GM19324 (cell line): ENCODE measurements around the gene ZRANB1.
A peak's percentile ranks its signal among the peaks of the same experiment; 100 is the strongest.

Source experiments
- ATAC-seq: cut with Tn5 transposase; IDR thresholded peaks from one replicate; pipeline ENCODE4 v1.9.1; 2021; ENCODE audit warnings: mild to moderate bottlenecking, moderate library complexity; ENCODE audit not compliant: unreplicated experiment, low FRiP score

Gene ZRANB1

DNA sequence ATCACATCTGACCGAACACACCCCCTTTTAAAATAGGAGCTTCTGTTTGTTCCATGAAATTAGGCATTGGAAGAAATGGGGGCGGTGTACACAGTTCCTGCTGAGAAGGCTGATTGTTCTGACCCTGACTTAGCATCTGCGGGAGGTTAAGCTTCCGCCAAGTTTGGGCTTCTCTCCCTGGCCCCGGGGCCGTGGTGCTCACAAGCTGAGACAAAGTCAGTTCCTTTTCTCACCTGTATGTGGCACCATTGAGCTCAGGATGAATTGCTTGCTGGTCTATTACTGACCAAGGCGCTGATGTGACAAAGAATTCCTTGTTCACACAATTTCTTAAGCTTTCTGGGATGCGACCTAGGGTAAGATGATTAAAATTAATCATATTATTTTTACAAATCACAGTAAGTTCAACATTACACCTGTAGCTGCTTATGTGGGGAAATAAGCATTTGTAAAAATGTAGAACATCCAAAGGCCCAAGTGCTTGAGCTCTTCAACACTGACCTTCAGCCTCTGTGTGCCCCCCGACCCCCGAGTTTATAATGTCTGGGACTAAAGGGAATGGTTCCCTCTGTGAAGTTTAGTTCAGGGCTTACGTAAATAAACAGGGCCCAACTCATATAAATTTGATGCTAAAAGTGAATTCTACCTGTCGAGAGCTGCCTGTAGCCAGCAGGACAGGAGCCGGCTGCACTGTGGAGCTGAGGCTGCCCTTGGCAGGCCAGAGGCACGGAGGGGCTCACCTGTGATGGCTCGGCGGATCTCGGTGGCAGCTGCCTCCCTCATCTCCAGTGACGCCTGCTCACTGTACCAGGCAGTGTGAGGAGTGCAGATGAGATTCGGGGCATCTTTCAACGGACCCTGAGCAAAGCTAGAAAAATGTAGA lies 50.8 kb downstream of the ZRANB1 start:
- peak; percentile 64 for ATAC-seq

DNA sequence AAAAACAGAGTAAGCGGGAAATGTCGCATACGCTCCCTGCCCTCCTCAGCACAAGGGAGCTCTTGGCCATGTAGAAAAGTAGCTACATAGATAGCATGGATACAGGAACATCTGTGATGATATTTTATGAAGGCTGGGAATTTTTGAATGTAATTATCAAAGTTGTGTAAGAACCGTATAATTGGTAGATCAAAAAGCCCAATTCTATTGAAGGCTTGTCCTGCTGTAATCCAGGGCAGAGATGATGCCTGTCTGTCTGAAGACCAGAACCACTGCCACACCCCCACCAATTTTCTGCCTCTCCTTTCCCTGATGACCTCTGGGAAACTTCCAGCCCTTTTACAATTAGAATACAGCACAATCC lies 51.4 kb downstream of the ZRANB1 start:
- ATAC-seq: no peak

DNA sequence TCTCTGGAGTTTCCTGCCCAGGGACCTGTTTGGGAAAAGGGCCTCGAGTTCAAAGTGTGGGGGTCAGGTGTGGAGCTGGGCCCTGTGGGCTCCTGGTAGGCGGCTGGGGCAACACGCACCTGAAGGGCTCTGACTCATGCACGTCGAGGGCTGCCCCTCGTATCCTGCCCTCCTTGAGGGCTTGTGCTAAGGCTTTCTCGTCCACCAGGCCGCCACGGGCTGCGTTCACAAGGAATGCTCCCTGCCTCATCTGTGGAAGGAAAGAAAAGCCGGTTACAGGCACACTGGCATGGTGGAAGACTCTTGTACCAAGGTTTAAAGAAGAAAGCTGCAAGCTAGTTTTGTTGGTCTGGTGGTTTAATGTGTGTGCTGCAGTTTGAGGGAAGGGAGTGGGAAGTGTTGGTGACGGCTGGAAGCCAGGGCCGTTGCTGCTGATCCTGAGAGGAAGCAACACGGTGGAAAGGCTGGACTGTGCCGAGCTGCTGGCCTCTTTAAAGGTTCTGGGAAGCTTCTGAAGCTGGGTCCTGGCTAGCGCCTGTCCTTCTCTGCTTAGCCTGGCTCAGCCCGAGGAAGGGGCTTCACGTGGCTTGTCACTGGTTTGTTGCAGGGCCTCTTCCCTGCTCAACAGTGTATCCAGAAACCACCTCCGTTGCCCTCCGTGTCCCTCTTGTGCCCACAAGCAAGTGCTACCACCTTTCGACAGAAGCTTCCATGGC lies 52.0 kb downstream of the ZRANB1 start:
- ATAC-seq: no peak

DNA sequence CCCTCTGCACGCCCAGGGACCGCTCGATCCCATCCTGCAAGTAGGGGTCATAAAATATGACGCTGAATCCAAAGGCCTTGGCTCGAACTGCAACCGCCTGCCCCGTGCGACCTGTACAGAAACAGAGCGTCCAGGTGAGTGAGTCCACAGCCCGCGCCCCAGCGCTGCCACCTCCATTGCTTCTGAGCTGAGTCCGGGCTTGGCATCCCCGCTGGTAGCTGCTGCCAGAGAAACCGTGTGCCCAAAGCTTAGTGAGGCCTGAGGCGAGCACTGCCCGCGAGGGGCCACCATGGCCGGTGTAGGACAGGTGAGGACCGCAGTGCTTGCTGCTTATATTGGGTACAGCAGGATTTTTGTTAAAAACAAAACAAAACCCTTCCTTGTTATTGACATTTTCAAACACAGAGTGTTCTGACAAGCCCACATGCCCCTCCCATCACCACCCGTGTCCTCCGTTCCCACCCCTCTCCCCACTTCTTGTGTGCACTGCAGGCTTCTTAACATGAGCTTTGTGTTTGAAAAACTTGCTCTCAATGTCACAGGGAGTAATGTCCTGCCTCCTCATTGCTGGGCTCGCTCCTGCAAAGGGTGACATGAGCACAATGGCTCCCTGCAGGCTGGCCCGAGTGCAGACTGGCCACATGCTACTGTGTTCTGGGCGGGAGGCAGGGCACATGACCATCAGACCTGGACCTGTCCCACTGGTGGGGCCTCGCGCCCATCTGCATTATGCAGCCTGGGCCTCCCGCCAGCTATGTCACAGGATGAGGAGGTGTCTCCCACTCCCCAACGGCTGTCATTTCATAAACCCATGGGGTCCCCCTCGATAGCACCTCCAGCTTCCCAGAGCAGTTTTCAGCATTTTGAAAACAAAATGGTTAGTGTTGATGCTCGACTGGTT lies 52.9 kb downstream of the ZRANB1 start:
- no peak for ATAC-seq

DNA sequence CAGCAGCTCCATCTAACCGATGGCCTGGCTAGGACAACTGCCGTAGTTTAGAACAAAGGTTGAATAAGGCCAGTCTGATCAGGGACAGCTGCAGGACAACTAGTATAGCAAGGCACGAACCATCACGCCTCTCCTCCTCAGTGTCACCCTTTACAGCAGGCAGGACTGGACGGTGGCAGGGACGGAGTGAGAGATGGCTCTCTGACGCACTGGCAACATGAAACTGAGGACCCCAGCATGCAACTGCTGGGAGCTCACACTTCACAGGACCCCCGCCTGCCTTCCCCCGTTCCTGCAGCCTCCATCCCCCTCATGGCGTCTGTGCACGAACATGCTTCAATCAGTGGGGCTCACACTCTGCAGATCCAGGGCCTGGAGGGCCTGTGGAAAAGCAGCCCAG lies 53.7 kb downstream of the ZRANB1 start:
- no peak for ATAC-seq

DNA sequence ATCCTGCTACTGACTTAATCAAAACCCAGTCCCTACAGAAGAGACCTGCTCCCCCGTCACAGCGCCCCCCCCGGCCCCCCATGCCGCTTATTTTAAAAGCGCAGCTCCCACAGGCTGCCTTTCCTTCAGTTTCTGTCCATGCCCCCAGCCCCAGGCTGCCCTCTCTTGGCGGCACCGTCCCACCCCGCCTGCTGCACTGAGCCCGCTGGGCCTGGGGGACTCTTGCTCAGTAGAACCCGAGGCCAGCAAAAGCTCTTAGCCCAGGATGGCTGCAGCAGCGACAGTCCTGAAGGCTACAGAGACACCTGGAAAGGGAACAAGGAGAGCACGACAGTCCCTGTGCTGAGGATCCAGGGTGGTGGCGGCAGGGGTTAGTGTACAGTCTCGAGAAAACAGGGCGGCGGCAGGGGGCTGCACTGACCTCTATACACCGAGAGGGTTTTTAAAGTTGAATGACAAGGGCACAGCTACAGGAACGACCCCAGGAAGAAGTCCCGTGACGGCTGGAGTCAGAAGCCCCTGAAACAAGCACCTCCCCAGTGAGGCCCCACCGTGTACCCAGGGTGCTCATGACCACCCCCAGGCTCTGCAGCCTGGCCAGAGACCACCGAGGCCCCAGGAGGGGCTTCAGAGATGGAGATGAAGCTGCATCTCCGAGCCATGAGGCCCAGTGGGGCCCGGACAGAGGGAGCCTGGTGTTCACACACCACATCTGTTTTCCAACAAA lies 54.4 kb downstream of the ZRANB1 start:
- ATAC-seq: no peak

DNA sequence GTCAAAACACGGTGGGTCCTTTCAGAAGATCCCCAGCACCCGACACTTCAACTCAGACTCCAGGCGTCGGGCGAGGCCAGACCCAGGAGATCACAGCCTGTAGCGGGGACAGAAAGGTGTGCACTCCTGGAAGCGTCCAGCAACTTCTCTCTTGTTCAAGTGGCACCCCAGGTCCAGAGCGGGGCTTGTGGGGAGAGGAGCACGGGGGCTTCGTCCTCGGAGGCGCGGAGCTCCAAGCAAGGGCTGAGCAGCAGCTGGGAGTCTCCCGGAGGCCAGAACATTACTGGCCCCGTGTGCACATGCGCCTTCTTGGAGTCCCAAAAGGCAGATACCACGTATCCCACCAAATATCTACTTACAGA lies 54.9 kb downstream of the ZRANB1 start:
- ATAC-seq: no peak

DNA sequence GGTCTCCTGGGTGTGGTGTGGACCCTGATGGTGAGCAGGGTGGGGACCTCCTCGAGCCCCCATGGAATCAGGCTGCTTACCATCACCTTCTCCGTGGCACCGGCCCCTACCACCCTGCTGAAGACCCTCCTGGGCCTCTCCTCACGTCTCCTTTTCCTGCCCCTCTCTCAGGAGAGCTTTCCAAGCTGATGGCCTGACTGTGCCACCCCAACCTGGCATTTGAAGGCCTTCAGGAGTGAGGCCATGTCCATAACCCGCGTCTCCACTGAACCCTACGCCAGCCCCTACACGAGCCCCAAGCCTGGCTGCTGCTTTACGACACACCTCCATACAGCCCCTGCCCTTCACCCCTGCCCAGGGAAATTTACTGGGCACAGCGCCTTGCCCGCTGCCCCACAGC lies 55.4 kb downstream of the ZRANB1 start:
- no peak for ATAC-seq

DNA sequence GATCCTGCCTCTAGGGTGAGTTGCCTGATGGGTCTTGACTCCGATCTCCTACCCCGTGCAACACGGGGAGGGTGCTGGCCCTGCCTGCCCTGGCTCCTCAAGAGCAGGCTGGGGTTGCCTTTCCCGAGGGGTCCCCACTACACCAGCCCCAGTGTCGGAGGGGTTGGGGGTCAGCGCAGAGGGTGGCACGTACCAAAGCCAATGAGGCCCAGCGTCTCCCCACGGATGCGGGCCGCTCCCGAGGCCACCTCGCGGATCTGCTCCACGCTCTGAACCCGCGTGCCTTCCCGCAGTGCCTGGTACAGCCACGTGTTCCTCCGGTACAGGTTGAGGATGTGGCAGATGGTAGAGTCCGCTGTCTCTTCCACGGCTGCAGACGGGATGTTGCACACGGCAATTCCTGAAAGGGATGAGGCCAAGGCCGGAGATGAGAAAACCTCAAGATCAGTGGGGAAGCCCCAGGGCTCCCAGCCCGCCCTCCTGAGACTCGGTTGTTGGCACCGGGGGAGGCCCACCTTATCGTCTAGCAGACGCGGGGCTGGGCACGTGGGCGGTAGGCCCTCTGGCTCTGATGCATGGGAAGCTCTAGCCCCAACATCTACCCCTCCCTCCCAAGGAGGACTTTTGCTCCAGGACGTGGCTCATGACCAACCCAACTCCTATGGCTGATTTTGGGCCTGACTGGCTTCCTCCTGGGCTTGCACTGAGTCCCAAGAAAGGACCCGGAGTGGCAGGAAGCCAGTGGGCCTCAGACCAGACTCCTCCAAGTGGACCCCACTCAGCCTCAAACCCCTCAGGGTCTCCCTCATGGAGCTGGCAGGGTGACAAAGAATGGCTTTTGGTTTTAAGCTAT lies 56.1 kb downstream of the ZRANB1 start:
- no peak for ATAC-seq

DNA sequence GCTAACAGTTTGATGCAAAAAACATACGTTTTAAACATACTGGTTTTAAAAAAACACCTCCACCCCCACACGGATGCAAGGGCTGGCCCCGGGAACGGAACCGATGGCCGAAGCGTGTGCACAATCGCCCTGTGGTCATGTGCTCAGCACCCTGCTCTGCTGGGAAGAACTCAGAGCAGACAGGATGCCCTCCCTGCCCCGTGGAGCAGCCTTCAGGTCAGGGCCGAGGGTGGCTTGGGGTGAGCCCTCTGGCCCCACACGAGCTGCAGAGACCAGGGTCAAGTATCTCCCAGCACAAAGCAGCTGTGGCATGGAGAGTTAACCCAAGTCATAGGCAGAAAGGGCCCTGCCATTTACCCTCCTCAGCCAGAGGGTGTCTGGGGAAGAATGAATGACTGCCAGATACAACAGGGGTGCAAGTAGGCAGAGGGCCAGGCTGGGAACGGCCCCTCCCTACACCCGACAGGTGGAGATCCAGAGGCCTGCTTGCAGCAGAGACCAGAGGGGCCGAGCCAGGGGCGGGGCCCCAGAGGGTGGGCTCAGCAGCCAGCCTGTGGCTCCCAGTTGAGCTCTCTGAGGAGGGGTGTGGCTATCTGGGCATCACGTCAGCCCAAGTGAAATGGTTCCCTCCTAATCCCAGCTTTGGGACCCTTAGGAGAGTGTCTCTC lies 56.8 kb downstream of the ZRANB1 start:
- no peak for ATAC-seq

DNA sequence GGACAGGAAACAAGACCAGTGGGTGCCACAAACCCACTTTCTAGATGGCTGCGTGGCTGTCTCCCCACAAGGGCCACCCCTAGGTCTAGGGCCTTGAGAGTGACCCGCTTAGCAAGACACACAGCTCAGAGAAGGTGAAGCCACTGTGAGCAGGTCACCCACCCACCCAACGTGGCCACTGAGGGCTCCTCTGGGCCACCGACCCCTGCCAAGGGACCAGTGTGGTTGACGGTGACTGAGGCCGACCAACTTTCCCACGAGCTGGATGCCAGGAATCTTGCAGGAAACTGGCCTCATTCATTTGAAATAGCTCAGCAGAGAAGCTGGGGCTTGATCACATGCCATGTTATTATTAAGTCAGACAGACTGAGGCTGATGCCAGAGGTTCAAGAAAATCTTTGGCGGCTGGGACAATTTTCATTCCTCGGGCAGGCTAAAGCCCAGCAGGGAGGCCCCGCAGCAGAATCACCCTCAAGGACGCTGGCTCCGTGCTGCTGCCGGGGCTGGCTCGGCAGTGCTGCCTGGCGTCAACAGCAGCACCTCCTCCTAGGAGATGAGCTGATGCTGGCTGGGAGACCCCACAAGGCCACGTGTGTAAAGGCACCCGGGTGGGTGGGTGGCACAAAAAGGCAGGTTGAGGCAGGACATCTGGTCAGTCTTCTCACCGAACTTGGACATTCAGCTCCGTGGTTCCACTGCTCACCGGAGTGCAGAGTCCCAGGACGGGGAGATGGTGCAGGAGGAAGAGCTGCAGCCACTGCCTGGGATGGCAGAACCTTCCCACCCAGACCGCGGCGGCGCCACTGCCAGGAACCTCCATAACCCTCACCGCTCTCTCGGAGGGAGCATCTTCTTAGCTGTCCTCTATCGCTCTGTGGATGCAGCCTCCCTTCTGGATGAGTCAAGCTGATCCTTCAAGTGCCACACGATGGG lies 57.8 kb downstream of the ZRANB1 start:
- ATAC-seq: no peak

DNA sequence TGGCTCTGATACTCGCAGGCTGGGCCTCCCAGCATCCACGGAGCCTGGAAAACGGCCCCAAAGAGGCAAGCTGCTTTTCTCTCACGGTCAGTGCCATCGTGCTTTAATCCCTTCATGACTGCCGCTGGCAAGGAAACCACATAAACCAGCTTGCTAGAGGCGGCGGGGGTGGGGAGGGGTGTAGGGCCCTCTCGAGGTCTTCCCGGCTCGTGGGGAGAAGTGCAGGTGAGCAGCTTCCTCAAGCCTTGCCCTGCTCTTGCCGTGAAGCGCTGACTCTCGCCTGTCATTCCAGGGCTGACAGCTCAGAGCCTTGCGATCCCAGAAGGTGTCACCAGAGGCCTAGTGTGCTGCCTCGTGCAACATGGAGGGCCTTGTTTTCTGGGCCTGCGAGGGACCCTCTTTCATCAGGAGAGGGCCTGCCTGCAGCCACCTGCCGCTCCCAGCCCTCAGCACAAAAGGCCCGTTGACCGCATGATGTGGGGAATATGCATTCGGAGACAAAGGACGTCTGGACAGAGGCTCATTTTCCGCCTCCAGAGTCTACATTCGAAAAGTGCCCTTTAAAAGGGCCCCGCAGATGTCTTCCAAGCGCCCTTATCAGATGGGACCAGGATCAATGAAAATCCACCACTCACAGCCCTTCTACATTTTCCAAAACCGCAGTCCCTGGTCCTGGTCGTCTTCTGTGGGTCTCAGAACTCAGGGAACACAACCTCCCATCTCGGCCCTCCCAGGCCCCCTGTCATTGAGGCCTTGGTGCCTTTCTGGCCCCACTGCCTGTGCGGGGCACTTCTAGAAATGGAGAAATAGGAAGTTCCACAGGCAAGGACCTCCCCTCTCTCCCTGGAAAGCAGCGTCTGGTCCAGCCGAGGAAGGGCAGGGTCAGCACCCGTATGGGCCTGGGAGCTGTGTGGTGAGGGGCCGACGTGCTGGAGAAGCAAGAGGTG lies 58.7 kb downstream of the ZRANB1 start:
- ATAC-seq: no peak

DNA sequence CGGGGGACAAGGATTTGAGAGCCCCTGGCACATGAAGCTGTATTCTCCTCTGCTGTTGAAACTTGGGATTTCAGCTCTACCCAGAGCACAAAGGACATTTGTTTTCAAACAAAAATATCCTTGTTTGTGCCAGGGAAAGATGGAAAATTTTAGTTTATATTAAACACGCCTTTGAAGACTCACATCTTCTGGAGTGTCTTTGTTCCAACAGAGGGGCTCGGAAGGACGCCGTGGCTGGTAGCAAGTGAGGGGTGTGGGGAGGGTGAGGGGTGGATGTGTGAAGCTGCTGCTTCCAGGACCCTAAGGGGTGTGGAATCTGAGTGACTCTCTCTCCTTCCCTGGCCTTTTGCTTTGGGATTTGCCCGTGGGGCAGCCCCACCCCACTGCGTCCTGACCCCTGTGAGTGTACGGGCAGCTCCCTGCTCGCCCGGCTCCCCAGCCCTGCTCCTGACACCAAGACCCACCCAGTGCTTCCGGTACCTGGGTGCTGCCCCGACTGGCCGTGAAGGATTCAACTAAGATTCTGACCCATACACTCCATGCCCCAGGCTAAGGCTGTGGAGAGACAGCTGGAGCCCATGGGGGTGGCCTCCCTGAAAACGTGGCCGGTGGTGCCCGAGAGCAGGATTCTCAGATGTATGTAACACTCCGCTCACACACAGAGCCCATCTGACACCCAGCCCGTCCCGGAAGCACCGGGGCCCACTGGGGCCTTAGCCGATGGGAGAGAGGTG lies 59.6 kb downstream of the ZRANB1 start:
- no peak for ATAC-seq

DNA sequence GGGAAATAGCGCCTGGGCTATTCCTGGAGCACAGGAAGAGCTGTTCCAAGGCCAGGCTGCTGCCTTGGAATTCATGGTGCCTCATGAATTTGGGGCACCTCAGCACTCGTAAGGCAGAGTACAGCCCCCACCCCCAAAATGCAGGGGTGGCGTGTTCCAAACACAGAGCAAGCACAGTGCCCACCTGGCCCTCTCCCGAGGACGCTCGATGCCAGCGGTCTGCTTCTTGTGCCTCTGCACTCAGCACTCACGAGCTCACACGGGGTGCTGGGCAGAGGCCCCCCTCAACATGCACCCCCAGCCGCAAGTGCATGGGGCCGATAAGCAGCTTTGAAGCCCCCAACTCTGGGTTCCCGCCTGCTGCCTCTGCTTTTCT lies 60.1 kb downstream of the ZRANB1 start:
- no peak for ATAC-seq

DNA sequence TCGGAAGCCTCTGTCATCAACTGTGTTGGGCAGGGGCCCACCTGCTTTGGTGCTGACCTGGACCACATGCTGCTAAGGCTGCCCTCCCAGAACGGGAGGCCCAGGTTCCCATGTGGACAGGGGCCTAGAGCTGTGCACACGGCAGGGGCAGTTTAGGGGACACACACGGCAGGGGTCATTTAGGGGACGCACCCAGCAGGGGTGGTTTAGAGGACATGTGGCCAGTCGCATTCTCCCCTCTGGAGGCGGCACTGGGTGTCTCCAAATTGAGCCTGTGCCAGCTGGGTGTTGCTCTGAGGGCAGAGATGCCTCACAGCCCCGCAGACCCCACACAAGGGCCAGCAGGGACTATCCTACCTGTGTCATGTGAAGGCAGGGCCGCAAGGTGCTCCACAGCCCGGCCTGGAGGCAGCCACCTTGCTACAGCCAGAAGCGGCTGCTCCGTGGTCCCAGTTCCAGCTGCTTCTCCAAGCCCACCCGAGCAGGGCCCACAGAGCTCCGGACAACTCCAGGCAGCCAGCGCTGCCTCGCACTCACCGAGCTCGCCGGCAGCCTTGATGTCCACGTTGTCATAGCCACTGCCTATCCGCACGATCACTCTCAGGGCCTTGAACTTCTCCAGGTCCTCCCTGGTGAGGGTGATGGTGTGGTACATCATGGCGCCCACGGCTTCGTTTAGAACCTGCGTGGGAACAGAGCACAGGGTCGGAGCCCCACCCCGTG lies 60.7 kb downstream of the ZRANB1 start:
- ATAC-seq: no peak
